ENCODE data around the gene TMEM94. TPM values are rescaled to one million over a fixed set of nuclear protein-coding genes. Genes with fewer than 3 reads are reported as not detected.
"Not testable (repeated sequence)": the region's sequence is repeated elsewhere in the genome, so short reads cannot be mapped to it uniquely, and the experiment has no call there.

Gene TMEM94
- polyA plus RNA-seq, 1 donor, result 97.0 TPM

GRCh38 chr17:75509528-75510258 lies 53.3 kb downstream of the TMEM94 start:
- no peak for DNase-seq

- DNase-seq, result no peak
These were observed 54.8 kb downstream of the TMEM94 start for GRCh38 chr17:75511270-75511609.

- DNase-seq, result no peak
These were observed 55.5 kb downstream of the TMEM94 start for GRCh38 chr17:75511610-75512575.

- DNase-seq, result no peak
These were observed 56.6 kb downstream of the TMEM94 start for GRCh38 chr17:75512926-75513640.

GRCh38 chr17:75513641-75514000 lies 57.2 kb downstream of the TMEM94 start:
- no peak for DNase-seq

- no peak for DNase-seq
These were observed 58.0 kb downstream of the TMEM94 start for GRCh38 chr17:75514299-75514918.

GRCh38 chr17:75514919-75515495 lies 58.6 kb downstream of the TMEM94 start:
- DNase-seq, result no peak

GRCh38 chr17:75515496-75516254 lies 59.2 kb downstream of the TMEM94 start, which contains the start of gene CASKIN2:
Gene CASKIN2, minus strand, starts transcription at chr17:75515537. Its CDS starts 1,733 bp downstream, at chr17:75513804.
- DNase-seq, result peak; percentile 95

GRCh38 chr17:75516255-75516618 lies 59.8 kb downstream of the TMEM94 start, which contains the start of gene TSEN54:
Gene TSEN54, plus strand, starts transcription at chr17:75516528. Its CDS starts 33 bp downstream, at chr17:75516561.
- peak; percentile 88 for DNase-seq

GRCh38 chr17:75516619-75517296 lies 60.3 kb downstream of the TMEM94 start:
- no peak for DNase-seq

GRCh38 chr17:75517297-75517865 lies 60.9 kb downstream of the TMEM94 start:
- DNase-seq, result no peak

GRCh38 chr17:75518201-75518600 lies 61.8 kb downstream of the TMEM94 start:
- no peak for DNase-seq

GRCh38 chr17:75518983-75519537 lies 62.6 kb downstream of the TMEM94 start:
- no peak for DNase-seq

GRCh38 chr17:75520413-75520812 lies 64.0 kb downstream of the TMEM94 start:
- not testable (repeated sequence) for DNase-seq

GRCh38 chr17:75521290-75521689 lies 64.9 kb downstream of the TMEM94 start:
- DNase-seq, result no peak

- no peak for DNase-seq
These were observed 65.7 kb downstream of the TMEM94 start for GRCh38 chr17:75521951-75522727.

- no peak for DNase-seq
These were observed 67.2 kb downstream of the TMEM94 start for GRCh38 chr17:75523647-75524046.

GRCh38 chr17:75524269-75524969 lies 68.0 kb downstream of the TMEM94 start:
- DNase-seq, result no peak
